GM23338 (cell line): ENCODE data around the gene RAB34. TPM values are rescaled to one million over a fixed set of nuclear protein-coding genes. Genes with fewer than 3 reads are reported as not detected.

Source experiments
- ATAC-seq: fragments of 200-7000 bp; cut with Tn5 transposase; 3 replicates; pipeline ENCODE4 v1.9.1; 2020
- DNase-seq: peaks from one replicate; pipeline ENCODE4 v3.0.0-alpha.2; 2015; ENCODE audit warnings: low spot score
- H2AFZ ChIP-seq: fragments of 200-600 bp; sonication (generic); 2 replicates; pipeline ENCODE4 v1.8.0; 2016; ENCODE audit warnings: antibody characterized with exemption, mild to moderate bottlenecking, moderate library complexity
- H3F3A ChIP-seq: fragments of 200-600 bp; sonication (generic); replicated peaks from 2 replicates; pipeline ENCODE4 v1.8.0; 2017; ENCODE audit warnings: antibody characterized with exemption, mixed run types, low read depth
- H3K27ac ChIP-seq: fragments of 200-600 bp; sonication (generic); 2 replicates; pipeline ENCODE4 v1.6.1; 2016; ENCODE audit warnings: low read depth
- H3K27me3 ChIP-seq: fragments of 200-600 bp; sonication (generic); 2 replicates; pipeline ENCODE4 v1.8.0; 2016; ENCODE audit warnings: mild to moderate bottlenecking, mixed run types, moderate library complexity; ENCODE audit not compliant: insufficient read depth
- H3K36me3 ChIP-seq: fragments of 200-600 bp; sonication (generic); 2 replicates; pipeline ENCODE4 v1.8.0; 2016; ENCODE audit warnings: mild to moderate bottlenecking; ENCODE audit not compliant: insufficient read depth
- H3K4me1 ChIP-seq: fragments of 200-600 bp; sonication (generic); 2 replicates; pipeline ENCODE4 v1.8.0; 2016; ENCODE audit warnings: mild to moderate bottlenecking, moderate library complexity; ENCODE audit not compliant: insufficient read depth
- H3K4me2 ChIP-seq: fragments of 200-600 bp; sonication (generic); 2 replicates; pipeline ENCODE4 v1.7.1; 2017; ENCODE audit warnings: mixed run types
- H3K4me3 ChIP-seq: fragments of 200-600 bp; sonication (generic); 2 replicates; pipeline ENCODE4 v1.6.1; 2016; ENCODE audit warnings: mixed run types
- H3K79me2 ChIP-seq: fragments of 200-600 bp; sonication (generic); replicated peaks from 2 replicates; pipeline ENCODE4 v1.8.0; 2017; ENCODE audit warnings: mild to moderate bottlenecking; ENCODE audit not compliant: insufficient read depth
- H3K9me2 ChIP-seq: fragments of 200-600 bp; sonication (generic); 2 replicates; pipeline ENCODE4 v1.8.0; 2017; ENCODE audit not compliant: insufficient read depth
- H4K20me1 ChIP-seq: fragments of 200-600 bp; sonication (generic); replicated peaks from 2 replicates; pipeline ENCODE4 v1.8.0; 2017; ENCODE audit warnings: mild to moderate bottlenecking; ENCODE audit not compliant: insufficient read depth
- H3K27ac Mint-ChIP-seq: 2 replicates; pipeline ENCODE4 v1.8.0; 2020; ENCODE audit warnings: inconsistent platforms, mild to moderate bottlenecking, moderate library complexity, mixed read lengths
- H3K27me3 Mint-ChIP-seq: 3 replicates; pipeline ENCODE4 v1.8.0; 2022; ENCODE audit warnings: low read depth, mild to moderate bottlenecking, moderate library complexity, mixed read lengths, inconsistent platforms; ENCODE audit not compliant: insufficient read depth, poor library complexity
- H3K36me3 Mint-ChIP-seq: 3 replicates; pipeline ENCODE4 v1.8.0; 2021; ENCODE audit warnings: low read depth, mild to moderate bottlenecking, inconsistent platforms, moderate library complexity, mixed read lengths
- H3K4me1 Mint-ChIP-seq: 3 replicates; pipeline ENCODE4 v1.8.0; 2020; ENCODE audit warnings: mild to moderate bottlenecking, inconsistent platforms, mixed read lengths
- H3K4me3 Mint-ChIP-seq: 3 replicates; pipeline ENCODE4 v1.8.0; 2021; ENCODE audit warnings: moderate library complexity, mild to moderate bottlenecking, inconsistent platforms, mixed read lengths
- H3K9me3 Mint-ChIP-seq: 3 replicates; pipeline ENCODE4 v1.8.0; 2020; ENCODE audit warnings: moderate library complexity, mild to moderate bottlenecking, inconsistent platforms, mixed read lengths
- CREB1 ChIP-seq: fragments of 250-450 bp; sonication (Bioruptor Pico); IDR thresholded peaks from 2 replicates; pipeline ENCODE4 v1.5.0; 2020; ENCODE audit warnings: low read depth, mild to moderate bottlenecking, moderate library complexity
- CTCF ChIP-seq, 2 experiments: fragments of 200-600 bp in 1 of 2; sonication (generic) in 1 of 2; conservative IDR thresholded peaks; 2 replicates each; pipeline versions ENCODE4 v1.5.1 to v1.6.1; 2016 to 2017; ENCODE audit warnings: antibody characterized with exemption in 2 of 2, low read depth in 2 of 2, mild to moderate bottlenecking in 2 of 2, moderate library complexity in 1 of 2
- ETS1 ChIP-seq: IDR thresholded peaks from 2 replicates; pipeline ENCODE4 v1.6.1; 2016; ENCODE audit warnings: antibody characterized with exemption
- EZH2 ChIP-seq: fragments of 200-600 bp; sonication (generic); IDR thresholded peaks from one replicate; pipeline ENCODE4 v1.8.0; 2017; ENCODE audit warnings: antibody characterized with exemption, mild to moderate bottlenecking, low read depth; ENCODE audit not compliant: unreplicated experiment
- EZH2phosphoT487 ChIP-seq: fragments of 200-600 bp; sonication (generic); IDR thresholded peaks from one replicate; pipeline ENCODE4 v1.8.1; 2018; ENCODE audit warnings: antibody characterized with exemption; ENCODE audit not compliant: unreplicated experiment
- JUNB ChIP-seq: IDR thresholded peaks from one replicate; pipeline ENCODE4 v1.6.1; 2016; ENCODE audit warnings: antibody characterized with exemption; ENCODE audit not compliant: unreplicated experiment
- NANOG ChIP-seq: IDR thresholded peaks from 2 replicates; pipeline ENCODE4 v1.6.1; 2016; ENCODE audit warnings: antibody characterized with exemption, borderline replicate concordance
- POLR2AphosphoS5 ChIP-seq: IDR thresholded peaks from 2 replicates; pipeline ENCODE4 v1.6.1; 2016; ENCODE audit warnings: antibody characterized with exemption, low read depth
- REST ChIP-seq: IDR thresholded peaks from one replicate; pipeline ENCODE4 v1.6.1; 2018; ENCODE audit warnings: antibody characterized with exemption; ENCODE audit not compliant: unreplicated experiment
- STAT1 ChIP-seq: IDR thresholded peaks from one replicate; pipeline ENCODE4 v1.6.1; 2016; ENCODE audit warnings: antibody characterized with exemption; ENCODE audit not compliant: unreplicated experiment
- ZNF114 ChIP-seq: fragments of 250-450 bp; sonication (Bioruptor Pico); IDR thresholded peaks from 2 replicates; pipeline ENCODE4 v1.5.0; 2020; ENCODE audit warnings: mild to moderate bottlenecking, moderate library complexity
- ZNF331 ChIP-seq: fragments of 250-450 bp; sonication (Bioruptor Pico); IDR thresholded peaks from 2 replicates; pipeline ENCODE4 v1.5.0; 2020; ENCODE audit warnings: low read depth, mild to moderate bottlenecking, moderate library complexity
- ZNF462 ChIP-seq: fragments of 250-450 bp; sonication (Bioruptor Pico); IDR thresholded peaks from 2 replicates; pipeline ENCODE4 v1.5.0; 2020; ENCODE audit warnings: mild to moderate bottlenecking, moderate library complexity
- polyA plus RNA-seq: library from polyadenylated mRNA; unstranded; fragments of >200 nt; fragmentation: Nextera tagmentation; extraction: Ambion mirVana; gene quantifications from 2 replicates; pipeline ENCODE4 v1.2.1, GENCODE V29; 2016
- total RNA-seq: library from RNA; depleted of rRNA; stranded (reverse); fragments of >200 nt; shearing (Covaris generic); gene quantifications from 2 replicates; pipeline ENCODE4 v1.2.3, GENCODE V29; 2014

The RAB34 gene
- total and polyA plus RNA-seq, 2 experiments from 2014 or later, result 184 to 394 TPM

DNA sequence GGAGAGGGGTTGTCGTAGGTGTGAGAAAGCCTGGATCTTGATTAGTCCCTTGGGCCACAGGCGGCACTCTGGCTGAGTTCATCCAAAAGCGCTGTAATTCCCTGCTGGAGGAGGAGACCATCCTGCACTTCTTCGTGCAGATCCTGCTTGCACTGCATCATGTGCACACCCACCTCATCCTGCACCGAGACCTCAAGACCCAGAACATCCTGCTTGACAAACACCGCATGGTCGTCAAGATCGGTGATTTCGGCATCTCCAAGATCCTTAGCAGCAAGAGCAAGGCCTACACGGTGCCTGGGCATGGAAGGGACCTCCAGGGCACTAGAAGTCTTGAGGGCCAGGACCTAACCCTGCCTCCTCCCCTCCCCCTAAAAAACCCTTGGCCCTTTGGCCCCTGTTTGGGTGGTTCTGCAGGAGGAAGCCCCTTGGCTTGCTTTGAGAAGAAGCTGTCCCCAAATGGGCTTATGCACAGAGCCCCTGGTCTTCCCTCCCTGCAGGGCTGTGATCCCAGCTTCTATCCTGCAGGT lies 17.1 kb upstream of the RAB34 start:
- H3K36me3 Mint-ChIP-seq, result peaks cover 36% of the 10 kb centered on the region
- Histone ChIP-seq H3K4me3 (no peak overlapping the region), H3K79me2 (no peaks in the 10 kb centered on the region; the same call in 1 of the 2 replicates), H2AFZ (no peak overlapping the region), H3K4me1 (no peaks in the 10 kb centered on the region), H3K27me3 (no peaks in the 10 kb centered on the region), H3K4me2 (no peak overlapping the region), H3K36me3 (no peaks in the 10 kb centered on the region), H4K20me1 (no peaks in the 10 kb centered on the region; the same call in 1 of the 2 replicates), H3K27ac (no peak overlapping the region), H3K9me2 (no peaks in the 10 kb centered on the region), H3F3A (no peaks in the 10 kb centered on the region)
- ATAC-seq, result no peak
- no peak overlapping the region for H3K27ac Mint-ChIP-seq
- peaks cover 7% of the 10 kb centered on the region for H3K27me3 Mint-ChIP-seq
- TF ChIP-seq CREB1 (CRISPR knock-in tag), result no peak
- no peak for TF ChIP-seq STAT1
- no peak for TF ChIP-seq REST
- no peak for TF ChIP-seq EZH2phosphoT487
- TF ChIP-seq JUNB, result no peak
- no peak for TF ChIP-seq NANOG
- TF ChIP-seq POLR2AphosphoS5, result no peak
- no peak for TF ChIP-seq ZNF114 (CRISPR knock-in tag)
- no peak for TF ChIP-seq CTCF (conservative IDR thresholded peaks at IDR 0.05; ENCODE audit: low read depth in 2 of 2)
- no peak for TF ChIP-seq ZNF331 (CRISPR knock-in tag)
- TF ChIP-seq ZNF462 (CRISPR knock-in tag), result no peak
- TF ChIP-seq EZH2, result no peak
- TF ChIP-seq ETS1, result no peak
- DNase-seq, result no peak
- H3K4me1 Mint-ChIP-seq, result peaks cover 2% of the 10 kb centered on the region
- H3K4me3 Mint-ChIP-seq, result no peak overlapping the region
- no peaks in the 10 kb centered on the region; the same call in 1 of the 3 replicates for H3K9me3 Mint-ChIP-seq
